ENCODE measurements around the gene ABCB4. TPM values are rescaled to one million over a fixed set of nuclear protein-coding genes. Genes with fewer than 3 reads are reported as not detected.

ABCB4 gene
- total RNA-seq, 1 donor from 2014 or later: 0.48 TPM

GRCh38 chr7:87427288-87427687, 48.2 kb downstream of the ABCB4 start:
- DNase-seq (ENCODE audit: low read depth) (no peak), FAIRE-seq (no peak)
- no peaks in the 10 kb centered on the region for H3K4me1 Mint-ChIP-seq (ENCODE audit: low read depth, unreplicated experiment)
- no peaks in the 10 kb centered on the region for H3K79me2 ChIP-seq (ENCODE audit: insufficient read depth, low read length)
- no peaks in the 10 kb centered on the region for H3K9me3 ChIP-seq (ENCODE audit: insufficient read depth, low read depth, low read length)
- H3K27me3 Mint-ChIP-seq (ENCODE audit: low read depth, unreplicated experiment): no peaks in the 10 kb centered on the region
- H3K4me3 Mint-ChIP-seq (ENCODE audit: unreplicated experiment): no peak overlapping the region
- H3K36me3 Mint-ChIP-seq (ENCODE audit: low read depth, unreplicated experiment): no peaks in the 10 kb centered on the region
- no peaks in the 10 kb centered on the region for H3K27me3 ChIP-seq (ENCODE audit: insufficient read depth, low read length)
- H3K4me1 ChIP-seq (ENCODE audit: insufficient read depth, low read length): no peaks in the 10 kb centered on the region
- no peak overlapping the region for H3K4me2 ChIP-seq (ENCODE audit: low read length)
- no peaks in the 10 kb centered on the region for H3K9me3 Mint-ChIP-seq (ENCODE audit: unreplicated experiment)
- no peaks in the 10 kb centered on the region for H4K20me1 ChIP-seq (ENCODE audit: insufficient read depth, low read length)
- H3K9ac ChIP-seq (ENCODE audit: low read length): no peak overlapping the region
- no peak overlapping the region for H3K27ac ChIP-seq (ENCODE audit: low read depth, low read length)
- H3K27ac Mint-ChIP-seq (ENCODE audit: unreplicated experiment): no peak overlapping the region
- H3K36me3 ChIP-seq (ENCODE audit: insufficient read depth, low read length): no peaks in the 10 kb centered on the region
- no peak overlapping the region for H3K4me3 ChIP-seq (ENCODE audit: insufficient read depth, low read depth, low read length)
- no peak overlapping the region for H2AFZ ChIP-seq (ENCODE audit: low read depth, low read length)
- TF ChIP-seq EZH2 (IDR thresholded peaks at IDR 0.05; ENCODE audit: insufficient read depth, low read length): no peak
- TF ChIP-seq CTCF (IDR thresholded peaks at IDR 0.05; ENCODE audit: insufficient read depth, low read depth, low read length): no peak

GRCh38 chr7:87426160-87426559, 49.3 kb downstream of the ABCB4 start:
- no peak overlapping the region for H3K4me3 Mint-ChIP-seq (ENCODE audit: unreplicated experiment)
- Histone ChIP-seq H4K20me1 (ENCODE audit: insufficient read depth, low read length) (no peaks in the 10 kb centered on the region), H3K36me3 (ENCODE audit: insufficient read depth, low read length) (no peaks in the 10 kb centered on the region), H3K79me2 (ENCODE audit: insufficient read depth, low read length) (no peaks in the 10 kb centered on the region), H2AFZ (ENCODE audit: low read depth, low read length) (no peak overlapping the region), H3K27me3 (ENCODE audit: insufficient read depth, low read length) (no peaks in the 10 kb centered on the region), H3K4me3 (ENCODE audit: insufficient read depth, low read depth, low read length) (no peak overlapping the region), H3K4me2 (ENCODE audit: low read length) (no peak overlapping the region), H3K4me1 (ENCODE audit: insufficient read depth, low read length) (no peaks in the 10 kb centered on the region), H3K9me3 (ENCODE audit: insufficient read depth, low read depth, low read length) (no peaks in the 10 kb centered on the region), H3K27ac (ENCODE audit: low read depth, low read length) (no peak overlapping the region), H3K9ac (ENCODE audit: low read length) (no peak overlapping the region)
- no peaks in the 10 kb centered on the region for H3K4me1 Mint-ChIP-seq (ENCODE audit: low read depth, unreplicated experiment)
- H3K27me3 Mint-ChIP-seq (ENCODE audit: low read depth, unreplicated experiment): no peaks in the 10 kb centered on the region
- no peaks in the 10 kb centered on the region for H3K36me3 Mint-ChIP-seq (ENCODE audit: low read depth, unreplicated experiment)
- no peak for TF ChIP-seq CTCF (IDR thresholded peaks at IDR 0.05; ENCODE audit: insufficient read depth, low read depth, low read length)
- TF ChIP-seq EZH2 (IDR thresholded peaks at IDR 0.05; ENCODE audit: insufficient read depth, low read length): no peak
- H3K9me3 Mint-ChIP-seq (ENCODE audit: unreplicated experiment): no peaks in the 10 kb centered on the region
- no peak for FAIRE-seq
- no peak overlapping the region for H3K27ac Mint-ChIP-seq (ENCODE audit: unreplicated experiment)
- DNase-seq (ENCODE audit: low read depth): no peak

GRCh38 chr7:87424075-87424474, 51.4 kb downstream of the ABCB4 start:
- H2AFZ ChIP-seq (ENCODE audit: low read depth, low read length): no peak overlapping the region
- H3K27ac Mint-ChIP-seq (ENCODE audit: unreplicated experiment): no peak overlapping the region
- H3K9me3 Mint-ChIP-seq (ENCODE audit: unreplicated experiment): no peaks in the 10 kb centered on the region
- no peaks in the 10 kb centered on the region for H3K79me2 ChIP-seq (ENCODE audit: insufficient read depth, low read length)
- H3K4me2 ChIP-seq (ENCODE audit: low read length): no peak overlapping the region
- H3K36me3 Mint-ChIP-seq (ENCODE audit: low read depth, unreplicated experiment): no peaks in the 10 kb centered on the region
- TF ChIP-seq EZH2 (IDR thresholded peaks at IDR 0.05; ENCODE audit: insufficient read depth, low read length): no peak
- TF ChIP-seq CTCF (IDR thresholded peaks at IDR 0.05; ENCODE audit: insufficient read depth, low read depth, low read length): no peak
- no peak overlapping the region for H3K4me3 Mint-ChIP-seq (ENCODE audit: unreplicated experiment)
- H3K9me3 ChIP-seq (ENCODE audit: insufficient read depth, low read depth, low read length): no peaks in the 10 kb centered on the region
- no peak overlapping the region for H3K9ac ChIP-seq (ENCODE audit: low read length)
- no peaks in the 10 kb centered on the region for H3K4me1 Mint-ChIP-seq (ENCODE audit: low read depth, unreplicated experiment)
- FAIRE-seq (no peak), DNase-seq (ENCODE audit: low read depth) (no peak)
- H3K27ac ChIP-seq (ENCODE audit: low read depth, low read length): no peak overlapping the region
- H4K20me1 ChIP-seq (ENCODE audit: insufficient read depth, low read length): no peaks in the 10 kb centered on the region
- no peaks in the 10 kb centered on the region for H3K27me3 ChIP-seq (ENCODE audit: insufficient read depth, low read length)
- no peaks in the 10 kb centered on the region for H3K4me1 ChIP-seq (ENCODE audit: insufficient read depth, low read length)
- no peaks in the 10 kb centered on the region for H3K27me3 Mint-ChIP-seq (ENCODE audit: low read depth, unreplicated experiment)
- H3K36me3 ChIP-seq (ENCODE audit: insufficient read depth, low read length): no peaks in the 10 kb centered on the region
- no peak overlapping the region for H3K4me3 ChIP-seq (ENCODE audit: insufficient read depth, low read depth, low read length)
